HepG2 (cell line): ENCODE data around the gene CAP2. TPM values are rescaled to one million over a fixed set of nuclear protein-coding genes. Genes with fewer than 3 reads are reported as not detected.

Experiments used
- BCL6 ChIP-seq: IDR thresholded peaks from 2 replicates; pipeline ENCODE4 v1.6.1; 2016; ENCODE audit warnings: missing genetic modification reagents, missing compliant biosample characterization
- FOSL2 ChIP-seq: sonication (generic); formaldehyde crosslinking; IDR thresholded peaks from 2 replicates; pipeline ENCODE4 v1.4.0; 2020; ENCODE audit warnings: missing genetic modification reagents
- GZF1 ChIP-seq: sonication (generic); formaldehyde crosslinking; IDR thresholded peaks from 2 replicates; pipeline ENCODE4 v1.5.1; 2020; ENCODE audit warnings: mild to moderate bottlenecking, missing genetic modification reagents
- HMGA1 ChIP-seq: sonication (generic); formaldehyde crosslinking; conservative IDR thresholded peaks from 2 replicates; pipeline ENCODE4 v1.4.0; 2020; ENCODE audit warnings: missing genetic modification reagents
- HNRNPK ChIP-seq: fragments of 200-400 bp; formaldehyde crosslinking; IDR thresholded peaks from 2 replicates; pipeline ENCODE4 v1.6.1; 2018; ENCODE audit warnings: low read length, low read depth, moderate library complexity, mild to moderate bottlenecking; ENCODE audit not compliant: poor library complexity, severe bottlenecking
- MAZ ChIP-seq, 2 experiments: sonication (generic) in 1 of 2; formaldehyde crosslinking in 1 of 2; IDR thresholded peaks; 2 replicates each; pipeline versions ENCODE4 v1.5.0 to v1.6.1; 2012 to 2020; ENCODE audit warnings: low read depth in 2 of 2, mild to moderate bottlenecking in 2 of 2, borderline replicate concordance in 1 of 2, improper control_type of control experiment in 1 of 2, low read length in 1 of 2, missing genetic modification reagents in 1 of 2, moderate library complexity in 1 of 2
- MEIS2 ChIP-seq: sonication (generic); formaldehyde crosslinking; IDR thresholded peaks from 2 replicates; pipeline ENCODE4 v1.9.0; 2021; ENCODE audit warnings: mild to moderate bottlenecking, missing genetic modification reagents
- MLLT10 ChIP-seq: sonication (generic); formaldehyde crosslinking; IDR thresholded peaks from 2 replicates; pipeline ENCODE4 v1.4.0; 2020; ENCODE audit warnings: missing genetic modification reagents
- NCOA5 ChIP-seq: sonication (generic); formaldehyde crosslinking; IDR thresholded peaks from 2 replicates; pipeline ENCODE4 v1.4.0; 2020; ENCODE audit warnings: missing genetic modification reagents
- PLRG1 ChIP-seq: fragments of 450-650 bp; conservative IDR thresholded peaks from 2 replicates; pipeline ENCODE4 v1.6.1; 2016
- RBAK ChIP-seq: sonication (generic); formaldehyde crosslinking; IDR thresholded peaks from 2 replicates; pipeline ENCODE4 v1.5.1; 2020; ENCODE audit warnings: mild to moderate bottlenecking, missing genetic modification reagents
- RORA ChIP-seq: sonication (generic); formaldehyde crosslinking; IDR thresholded peaks from 2 replicates; pipeline ENCODE4 v1.5.0; 2020; ENCODE audit warnings: mild to moderate bottlenecking, missing genetic modification reagents, moderate library complexity
- RXRA ChIP-seq: sonication (generic); formaldehyde crosslinking; IDR thresholded peaks from 2 replicates; pipeline ENCODE4 v1.5.1; 2020; ENCODE audit warnings: missing genetic modification reagents
- SNAPC2 ChIP-seq: sonication (generic); formaldehyde crosslinking; IDR thresholded peaks from 2 replicates; pipeline ENCODE4 v1.8.1; 2022; ENCODE audit warnings: mild to moderate bottlenecking, missing genetic modification reagents
- SP140L ChIP-seq: sonication (generic); formaldehyde crosslinking; IDR thresholded peaks from 2 replicates; pipeline ENCODE4 v1.4.0; 2020; ENCODE audit warnings: missing genetic modification reagents, borderline replicate concordance
- SP4 ChIP-seq: sonication (generic); formaldehyde crosslinking; IDR thresholded peaks from 2 replicates; pipeline ENCODE4 v1.8.1; 2023; ENCODE audit warnings: mild to moderate bottlenecking, missing genetic modification reagents
- THAP11 ChIP-seq: IDR thresholded peaks from 2 replicates; pipeline ENCODE4 v1.6.1; 2016; ENCODE audit warnings: missing biosample characterization, missing genetic modification reagents
- TOE1 ChIP-seq: sonication (generic); formaldehyde crosslinking; IDR thresholded peaks from 2 replicates; pipeline ENCODE4 v1.4.0; 2020; ENCODE audit warnings: mild to moderate bottlenecking, missing genetic modification reagents
- ZBTB21 ChIP-seq: sonication (generic); formaldehyde crosslinking; IDR thresholded peaks from 2 replicates; pipeline ENCODE4 v1.4.0; 2020; ENCODE audit warnings: missing genetic modification reagents
- ZKSCAN1 ChIP-seq: fragments of 150-350 bp; IDR thresholded peaks from 2 replicates; pipeline ENCODE4 v1.6.1; 2014; ENCODE audit warnings: low read length
- ZNF205 ChIP-seq: IDR thresholded peaks from 2 replicates; pipeline ENCODE4 v1.6.1; 2018; ENCODE audit warnings: missing biosample characterization, missing genetic modification reagents
- ZNF230 ChIP-seq: sonication (generic); formaldehyde crosslinking; IDR thresholded peaks from 2 replicates; pipeline ENCODE4 v1.4.0; 2020; ENCODE audit warnings: mild to moderate bottlenecking, missing genetic modification reagents
- ZNF354B ChIP-seq: sonication (generic); formaldehyde crosslinking; IDR thresholded peaks from 2 replicates; pipeline ENCODE4 v1.8.0; 2022; ENCODE audit warnings: mild to moderate bottlenecking, missing genetic modification reagents
- ZNF724P ChIP-seq: sonication (generic); formaldehyde crosslinking; IDR thresholded peaks from 2 replicates; pipeline ENCODE4 v1.8.0; 2022; ENCODE audit warnings: missing genetic modification reagents, borderline replicate concordance
- ZNF747 ChIP-seq: sonication (generic); formaldehyde crosslinking; IDR thresholded peaks from 2 replicates; pipeline ENCODE4 v1.8.1; 2023; ENCODE audit warnings: missing genetic modification reagents, mild to moderate bottlenecking, borderline replicate concordance
- ZZZ3 ChIP-seq: sonication (generic); formaldehyde crosslinking; IDR thresholded peaks from 2 replicates; pipeline ENCODE4 v1.4.0; 2020; ENCODE audit warnings: missing genetic modification reagents, mild to moderate bottlenecking, borderline replicate concordance
- polyA plus RNA-seq, 8 experiments: library from polyadenylated mRNA; depleted of rRNA in 3 of 8; stranded (reverse) in 7 of 8; unstranded in 1 of 8; fragments of >200 nt; fragmentation: Illumina TruSeq in 4 of 8; extraction: Trizol in 4 of 8; gene quantifications; 2 replicates each; pipeline versions ENCODE4 v1.2.1 to v1.2.3, GENCODE V29; 2011 to 2016; ENCODE audit warnings: low read depth in 4 of 8, missing spikeins in 1 of 8, mixed read lengths in 1 of 8; ENCODE audit not compliant: insufficient read depth in 1 of 8
- total RNA-seq, 5 experiments: library from RNA; depleted of rRNA; stranded (reverse); fragments of >200 nt; fragmentation: Illumina TruSeq; extraction: Trizol; gene quantifications; 2 replicates each; pipeline ENCODE4 v1.2.3, GENCODE V29; 2016; ENCODE audit warnings: low read depth in 1 of 5
- TF ChIP-seq, protein P1 (sequence below): sonication (generic); formaldehyde crosslinking; IDR thresholded peaks from 2 replicates; pipeline ENCODE4 v1.4.0; 2020; ENCODE audit warnings: missing genetic modification reagents, borderline replicate concordance
- TF ChIP-seq, protein P2 (sequence below): sonication (generic); formaldehyde crosslinking; IDR thresholded peaks from 2 replicates; pipeline ENCODE4 v1.5.0; 2020; ENCODE audit warnings: mild to moderate bottlenecking, missing genetic modification reagents

Gene CAP2
- total and polyA plus RNA-seq, 2 of the 13 experiments (the other 11 are each of a cell fraction or from before 2014, with no cell fraction given), result 7.9 to 53.1 TPM

DNA sequence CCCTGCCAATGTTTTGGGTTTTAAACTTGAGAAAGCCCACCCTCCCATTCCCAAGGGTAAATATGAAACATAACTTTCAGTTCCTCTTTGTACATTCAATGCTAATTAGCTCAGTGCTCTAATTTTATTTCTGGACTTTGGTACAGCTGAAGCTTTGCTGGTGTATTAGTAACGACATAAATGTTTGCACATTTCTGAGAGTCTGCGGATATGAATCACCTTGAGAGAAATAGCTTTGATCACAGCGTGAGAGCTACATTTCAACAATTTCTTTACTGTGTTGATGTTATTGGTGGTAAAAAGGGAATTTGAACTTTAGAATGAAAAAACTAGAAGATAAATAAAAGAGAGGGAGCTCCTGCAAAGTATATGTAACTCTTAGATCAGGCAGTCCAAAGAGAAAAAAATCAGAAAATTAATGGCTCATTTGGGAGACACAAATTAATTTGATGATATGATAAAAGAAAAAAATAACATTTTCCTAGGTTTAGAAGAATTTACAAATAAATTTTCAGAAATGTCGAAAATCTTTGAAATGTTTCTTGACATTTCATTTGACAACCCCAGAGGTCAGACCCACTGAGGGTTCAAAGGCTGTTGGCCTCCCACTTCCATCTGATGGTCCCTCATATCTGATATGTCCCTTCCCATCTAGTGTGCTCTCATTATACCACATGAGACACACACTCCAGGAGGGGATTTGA lies 38.5 kb upstream of the CAP2 start (continued):
- TF ChIP-seq MLLT10 (CRISPR knock-in tag) (no peak), FOSL2 (peak; percentile 94), ZKSCAN1 (no peak), ZNF724P (CRISPR knock-in tag) (no peak), NCOA5 (CRISPR knock-in tag) (no peak), THAP11 (CRISPR knock-in tag) (peak; percentile 40), ZNF354B (CRISPR knock-in tag) (no peak), GZF1 (CRISPR knock-in tag) (no peak), SNAPC2 (no peak), HMGA1 (CRISPR knock-in tag) (no peak), MEIS2 (CRISPR knock-in tag) (no peak), RORA (CRISPR knock-in tag) (no peak), RXRA (CRISPR knock-in tag) (no peak; the same call in 1 of the 2 replicates), RBAK (CRISPR knock-in tag) (no peak), SP4 (CRISPR knock-in tag) (no peak), HNRNPK (no peak), ZNF747 (CRISPR knock-in tag) (no peak), TOE1 (CRISPR knock-in tag) (no peak), ZZZ3 (CRISPR knock-in tag) (no peak), SP140L (0 out of 2 replicates have a peak, but pooled peaks have one; percentile 16), ZNF205 (CRISPR knock-in tag) (peak; percentile 58), MAZ (IDR thresholded peaks at IDR 0.05; ENCODE audit: borderline replicate concordance, low read depth, low read length) (no peak), MAZ (CRISPR knock-in tag; IDR thresholded peaks at IDR 0.05; ENCODE audit: low read depth) (no peak), PLRG1 (no peak), ZBTB21 (peak; percentile 44; the same call in 1 of the 2 replicates), ZNF230 (CRISPR knock-in tag) (no peak), BCL6 (CRISPR knock-in tag) (0 out of 2 replicates have a peak, but pooled peaks have one; percentile 50)
- TF ChIP-seq, protein P1, sequence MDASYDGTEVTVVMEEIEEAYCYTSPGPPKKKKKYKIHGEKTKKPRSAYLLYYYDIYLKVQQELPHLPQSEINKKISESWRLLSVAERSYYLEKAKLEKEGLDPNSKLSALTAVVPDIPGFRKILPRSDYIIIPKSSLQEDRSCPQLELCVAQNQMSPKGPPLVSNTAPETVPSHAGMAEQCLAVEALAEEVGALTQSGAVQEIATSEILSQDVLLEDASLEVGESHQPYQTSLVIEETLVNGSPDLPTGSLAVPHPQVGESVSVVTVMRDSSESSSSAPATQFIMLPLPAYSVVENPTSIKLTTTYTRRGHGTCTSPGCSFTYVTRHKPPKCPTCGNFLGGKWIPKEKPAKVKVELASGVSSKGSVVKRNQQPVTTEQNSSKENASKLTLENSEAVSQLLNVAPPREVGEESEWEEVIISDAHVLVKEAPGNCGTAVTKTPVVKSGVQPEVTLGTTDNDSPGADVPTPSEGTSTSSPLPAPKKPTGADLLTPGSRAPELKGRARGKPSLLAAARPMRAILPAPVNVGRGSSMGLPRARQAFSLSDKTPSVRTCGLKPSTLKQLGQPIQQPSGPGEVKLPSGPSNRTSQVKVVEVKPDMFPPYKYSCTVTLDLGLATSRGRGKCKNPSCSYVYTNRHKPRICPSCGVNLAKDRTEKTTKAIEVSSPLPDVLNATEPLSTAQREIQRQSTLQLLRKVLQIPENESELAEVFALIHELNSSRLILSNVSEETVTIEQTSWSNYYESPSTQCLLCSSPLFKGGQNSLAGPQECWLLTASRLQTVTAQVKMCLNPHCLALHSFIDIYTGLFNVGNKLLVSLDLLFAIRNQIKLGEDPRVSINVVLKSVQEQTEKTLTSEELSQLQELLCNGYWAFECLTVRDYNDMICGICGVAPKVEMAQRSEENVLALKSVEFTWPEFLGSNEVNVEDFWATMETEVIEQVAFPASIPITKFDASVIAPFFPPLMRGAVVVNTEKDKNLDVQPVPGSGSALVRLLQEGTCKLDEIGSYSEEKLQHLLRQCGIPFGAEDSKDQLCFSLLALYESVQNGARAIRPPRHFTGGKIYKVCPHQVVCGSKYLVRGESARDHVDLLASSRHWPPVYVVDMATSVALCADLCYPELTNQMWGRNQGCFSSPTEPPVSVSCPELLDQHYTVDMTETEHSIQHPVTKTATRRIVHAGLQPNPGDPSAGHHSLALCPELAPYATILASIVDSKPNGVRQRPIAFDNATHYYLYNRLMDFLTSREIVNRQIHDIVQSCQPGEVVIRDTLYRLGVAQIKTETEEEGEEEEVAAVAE (CRISPR knock-in tag), result no peak
- TF ChIP-seq, protein P2, sequence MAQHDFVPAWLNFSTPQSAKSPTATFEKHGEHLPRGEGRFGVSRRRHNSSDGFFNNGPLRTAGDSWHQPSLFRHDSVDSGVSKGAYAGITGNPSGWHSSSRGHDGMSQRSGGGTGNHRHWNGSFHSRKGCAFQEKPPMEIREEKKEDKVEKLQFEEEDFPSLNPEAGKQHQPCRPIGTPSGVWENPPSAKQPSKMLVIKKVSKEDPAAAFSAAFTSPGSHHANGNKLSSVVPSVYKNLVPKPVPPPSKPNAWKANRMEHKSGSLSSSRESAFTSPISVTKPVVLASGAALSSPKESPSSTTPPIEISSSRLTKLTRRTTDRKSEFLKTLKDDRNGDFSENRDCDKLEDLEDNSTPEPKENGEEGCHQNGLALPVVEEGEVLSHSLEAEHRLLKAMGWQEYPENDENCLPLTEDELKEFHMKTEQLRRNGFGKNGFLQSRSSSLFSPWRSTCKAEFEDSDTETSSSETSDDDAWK (CRISPR knock-in tag), result no peak
